Panc1 (cell line): ENCODE measurements around the gene OR10A3.

Source experiments
- POLR2AphosphoS5 ChIP-seq: IDR thresholded peaks from 2 replicates; pipeline ENCODE4 v1.6.1; 2012; ENCODE audit warnings: mild to moderate bottlenecking, low read depth, low read length, moderate library complexity
- SIN3A ChIP-seq: IDR thresholded peaks from 2 replicates; pipeline ENCODE4 v1.6.1; 2012; ENCODE audit warnings: low read depth, mild to moderate bottlenecking, low read length, moderate library complexity, borderline replicate concordance; ENCODE audit not compliant: insufficient read depth
- TF ChIP-seq, protein P1 (sequence below): fragments of 450-650 bp; IDR thresholded peaks from 2 replicates; pipeline ENCODE4 v1.5.1; 2017; ENCODE audit warnings: mild to moderate bottlenecking
- TF ChIP-seq, protein P2 (sequence below), 2 experiments: IDR thresholded peaks; 2 replicates each; pipeline ENCODE4 v1.6.1; 2011 to 2012; ENCODE audit warnings: low read depth in 2 of 2, control low read depth in 1 of 2, low read length in 1 of 2, mild to moderate bottlenecking in 1 of 2, moderate library complexity in 1 of 2; ENCODE audit not compliant: insufficient read depth in 1 of 2

DNA sequence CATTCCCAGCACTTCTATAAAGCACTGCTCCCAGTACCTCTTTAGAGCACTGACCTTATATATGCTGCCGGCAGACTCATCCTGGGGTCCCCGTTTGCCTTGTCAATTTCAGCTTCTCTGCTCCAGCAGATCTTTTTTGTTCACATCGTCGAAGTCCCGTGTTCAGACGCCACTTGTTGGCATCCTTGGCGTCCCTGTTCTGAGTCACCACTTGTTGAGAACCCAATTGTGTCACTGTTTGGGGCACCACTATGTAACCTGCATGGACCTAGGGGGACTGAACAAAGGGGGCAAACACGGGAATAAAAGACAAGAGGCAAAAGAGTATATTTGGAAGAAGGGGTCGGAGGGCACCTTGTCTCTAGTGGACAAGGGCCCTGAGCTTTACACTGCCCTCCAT, 36.0 kb downstream of the OR10A3 start:
- TF ChIP-seq, protein P1, sequence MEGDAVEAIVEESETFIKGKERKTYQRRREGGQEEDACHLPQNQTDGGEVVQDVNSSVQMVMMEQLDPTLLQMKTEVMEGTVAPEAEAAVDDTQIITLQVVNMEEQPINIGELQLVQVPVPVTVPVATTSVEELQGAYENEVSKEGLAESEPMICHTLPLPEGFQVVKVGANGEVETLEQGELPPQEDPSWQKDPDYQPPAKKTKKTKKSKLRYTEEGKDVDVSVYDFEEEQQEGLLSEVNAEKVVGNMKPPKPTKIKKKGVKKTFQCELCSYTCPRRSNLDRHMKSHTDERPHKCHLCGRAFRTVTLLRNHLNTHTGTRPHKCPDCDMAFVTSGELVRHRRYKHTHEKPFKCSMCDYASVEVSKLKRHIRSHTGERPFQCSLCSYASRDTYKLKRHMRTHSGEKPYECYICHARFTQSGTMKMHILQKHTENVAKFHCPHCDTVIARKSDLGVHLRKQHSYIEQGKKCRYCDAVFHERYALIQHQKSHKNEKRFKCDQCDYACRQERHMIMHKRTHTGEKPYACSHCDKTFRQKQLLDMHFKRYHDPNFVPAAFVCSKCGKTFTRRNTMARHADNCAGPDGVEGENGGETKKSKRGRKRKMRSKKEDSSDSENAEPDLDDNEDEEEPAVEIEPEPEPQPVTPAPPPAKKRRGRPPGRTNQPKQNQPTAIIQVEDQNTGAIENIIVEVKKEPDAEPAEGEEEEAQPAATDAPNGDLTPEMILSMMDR = no peak
- TF ChIP-seq SIN3A (no peak), POLR2AphosphoS5 (no peak)
- TF ChIP-seq, protein P2, sequence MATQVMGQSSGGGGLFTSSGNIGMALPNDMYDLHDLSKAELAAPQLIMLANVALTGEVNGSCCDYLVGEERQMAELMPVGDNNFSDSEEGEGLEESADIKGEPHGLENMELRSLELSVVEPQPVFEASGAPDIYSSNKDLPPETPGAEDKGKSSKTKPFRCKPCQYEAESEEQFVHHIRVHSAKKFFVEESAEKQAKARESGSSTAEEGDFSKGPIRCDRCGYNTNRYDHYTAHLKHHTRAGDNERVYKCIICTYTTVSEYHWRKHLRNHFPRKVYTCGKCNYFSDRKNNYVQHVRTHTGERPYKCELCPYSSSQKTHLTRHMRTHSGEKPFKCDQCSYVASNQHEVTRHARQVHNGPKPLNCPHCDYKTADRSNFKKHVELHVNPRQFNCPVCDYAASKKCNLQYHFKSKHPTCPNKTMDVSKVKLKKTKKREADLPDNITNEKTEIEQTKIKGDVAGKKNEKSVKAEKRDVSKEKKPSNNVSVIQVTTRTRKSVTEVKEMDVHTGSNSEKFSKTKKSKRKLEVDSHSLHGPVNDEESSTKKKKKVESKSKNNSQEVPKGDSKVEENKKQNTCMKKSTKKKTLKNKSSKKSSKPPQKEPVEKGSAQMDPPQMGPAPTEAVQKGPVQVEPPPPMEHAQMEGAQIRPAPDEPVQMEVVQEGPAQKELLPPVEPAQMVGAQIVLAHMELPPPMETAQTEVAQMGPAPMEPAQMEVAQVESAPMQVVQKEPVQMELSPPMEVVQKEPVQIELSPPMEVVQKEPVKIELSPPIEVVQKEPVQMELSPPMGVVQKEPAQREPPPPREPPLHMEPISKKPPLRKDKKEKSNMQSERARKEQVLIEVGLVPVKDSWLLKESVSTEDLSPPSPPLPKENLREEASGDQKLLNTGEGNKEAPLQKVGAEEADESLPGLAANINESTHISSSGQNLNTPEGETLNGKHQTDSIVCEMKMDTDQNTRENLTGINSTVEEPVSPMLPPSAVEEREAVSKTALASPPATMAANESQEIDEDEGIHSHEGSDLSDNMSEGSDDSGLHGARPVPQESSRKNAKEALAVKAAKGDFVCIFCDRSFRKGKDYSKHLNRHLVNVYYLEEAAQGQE (IDR thresholded peaks at IDR 0.05; ENCODE audit: insufficient read depth in 1 of 2, low read depth in 2 of 2, low read length in 1 of 2) = no peak
